Measurements from ENCODE around the gene FGF21. TPM values are rescaled to one million over a fixed set of nuclear protein-coding genes. Genes with fewer than 3 reads are reported as not detected.

The FGF21 gene
- total RNA-seq, 5 donors from 2014 or later (not counting 1 experiment from before 2014, with no cell fraction given) = not detected

- H3K36me3 ChIP-seq (ENCODE audit: control insufficient read depth in 2 of 2, extremely low read depth in 1 of 2, insufficient read depth in 1 of 2, low read length in 1 of 2) = no peaks in the 10 kb centered on the region
- H3K36me3 Mint-ChIP-seq = no peaks in the 10 kb centered on the region
- no peaks in the 10 kb centered on the region for H3K27me3 ChIP-seq (replicated peaks in 1 of 2; ENCODE audit: control insufficient read depth in 2 of 2, extremely low read depth in 1 of 2, insufficient read depth in 2 of 2, low read length in 1 of 2)
- no peak for ATAC-seq (replicated peaks in 1 of 4)
- H3K27me3 Mint-ChIP-seq = no peaks in the 10 kb centered on the region
- H3K4me1 Mint-ChIP-seq = peaks cover 14 to 20% (median 17%) of the 10 kb centered on the region in 3 donors
- H3K9me3 ChIP-seq = no peaks in the 10 kb centered on the region
- H3K4me1 ChIP-seq (ENCODE audit: control insufficient read depth in 1 of 2, extremely low read depth in 1 of 2, insufficient read depth in 2 of 2, low read length in 2 of 2) = peaks cover 5 to 25% of the 10 kb centered on the region in 2 experiments
- ChIA-PET POLR2A (no interaction called here), CTCF (no interaction called here)
- DNase-seq = no peak
- peak within 1 kb of the TSS; percentile 74 to 78 for H3K4me3 ChIP-seq (ENCODE audit: control insufficient read depth in 1 of 2, extremely low read depth in 1 of 2, low read length in 1 of 2)
- H3K4me3 Mint-ChIP-seq = peak within 1 kb of the TSS; percentile 82 to 97 (median 95)
- peak within 1 kb of the TSS; percentile 98 to 100 for H3K27ac Mint-ChIP-seq
- H3K9me3 Mint-ChIP-seq = no peaks in the 10 kb centered on the region
- WGBS (ENCODE audit: insufficient coverage) = 89% methylated on average over 22 of the region's 33 CpGs
- peak within 1 kb of the TSS; percentile 94 for H3K27ac ChIP-seq (ENCODE audit: low read length)
Observed at GRCh38 chr19:48719263-48720171, 35.8 kb upstream of the FGF21 start, which contains the start of gene MAMSTR. MAMSTR (minus strand) TSS chr19:48719725; CDS start chr19:48719031, 694 bp downstream.

DNA sequence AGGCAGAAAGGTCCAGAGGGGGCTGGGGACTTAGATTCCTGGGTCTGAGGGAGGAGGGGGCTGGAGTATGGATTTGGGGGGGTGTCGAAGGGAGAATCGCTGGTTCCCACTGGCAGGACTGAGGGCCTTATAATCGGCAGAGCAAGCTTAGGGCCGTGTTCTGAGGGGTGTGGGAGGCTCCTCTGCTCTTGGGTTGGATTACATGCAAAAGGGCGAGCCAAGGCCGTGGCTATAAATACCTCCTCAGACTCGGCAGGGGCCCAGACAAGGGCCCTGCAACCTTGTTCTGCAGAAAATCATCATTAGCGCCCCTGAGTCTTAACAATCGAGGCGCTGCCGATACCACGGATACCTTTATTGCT, 35.1 kb upstream of the FGF21 start:
- Histone ChIP-seq H3K27me3 (replicated peaks in 1 of 2; ENCODE audit: control insufficient read depth in 2 of 2, extremely low read depth in 1 of 2, insufficient read depth in 2 of 2, low read length in 1 of 2) (no peaks in the 10 kb centered on the region), H3K27ac (ENCODE audit: low read length) (no peak overlapping the region), H3K4me1 (ENCODE audit: control insufficient read depth in 1 of 2, extremely low read depth in 1 of 2, insufficient read depth in 2 of 2, low read length in 2 of 2) (peaks cover 5 to 24% of the 10 kb centered on the region in 2 experiments), H3K36me3 (ENCODE audit: control insufficient read depth in 2 of 2, extremely low read depth in 1 of 2, insufficient read depth in 1 of 2, low read length in 1 of 2) (no peaks in the 10 kb centered on the region), H3K9me3 (no peaks in the 10 kb centered on the region), H3K4me3 (ENCODE audit: control insufficient read depth in 1 of 2, extremely low read depth in 1 of 2, low read length in 1 of 2) (peak overlapping the region; percentile 74 to 78)
- peaks cover 2 to 4% (median 4%) of the 10 kb centered on the region in 3 donors for H3K9me3 Mint-ChIP-seq
- CTCF ChIA-PET = interaction anchor here in 1 of 2 donors (0.9 kb wide), 1 partner anchor 273 kb away, joined by 3 read pairs; the partner anchor contains the start of genes GYS1 and RUVBL2
- peak overlapping the region in 1 of 2 donors; percentile 100 for H3K27ac Mint-ChIP-seq
- peak overlapping the region; percentile 82 to 97 (median 95) for H3K4me3 Mint-ChIP-seq
- peaks cover 17 to 22% (median 17%) of the 10 kb centered on the region in 3 donors for H3K4me1 Mint-ChIP-seq
- H3K36me3 Mint-ChIP-seq = peaks cover 3% of the 10 kb centered on the region
- ATAC-seq (replicated peaks in 1 of 4) (peak in 2 of 4 experiments; percentile 4 to 8), DNase-seq (no peak)
- POLR2A ChIA-PET = no interaction called here
- no peaks in the 10 kb centered on the region for H3K27me3 Mint-ChIP-seq
- 37% methylated on average over 7 of the region's 12 CpGs for WGBS (ENCODE audit: insufficient coverage)

- H3K27me3 Mint-ChIP-seq = no peaks in the 10 kb centered on the region
- ChIA-PET CTCF (interaction anchor here in 1 of 2 donors (0.9 kb wide), 1 partner anchor 273 kb away, joined by 3 read pairs; the partner anchor contains the start of genes GYS1 and RUVBL2), POLR2A (no interaction called here)
- H3K4me3 Mint-ChIP-seq = peak overlapping the region; percentile 82 to 97 (median 95)
- no peaks in the 10 kb centered on the region for H3K9me3 ChIP-seq
- no peaks in the 10 kb centered on the region for H3K36me3 ChIP-seq (ENCODE audit: control insufficient read depth in 2 of 2, extremely low read depth in 1 of 2, insufficient read depth in 1 of 2, low read length in 1 of 2)
- peak overlapping the region; percentile 94 for H3K27ac ChIP-seq (ENCODE audit: low read length)
- peak overlapping the region; percentile 98 to 100 for H3K27ac Mint-ChIP-seq
- peaks cover 2 to 7% (median 7%) of the 10 kb centered on the region in 3 donors for H3K9me3 Mint-ChIP-seq
- peaks cover 8 to 29% of the 10 kb centered on the region in 2 experiments for H3K4me1 ChIP-seq (ENCODE audit: control insufficient read depth in 1 of 2, extremely low read depth in 1 of 2, insufficient read depth in 2 of 2, low read length in 2 of 2)
- peak; percentile 76 to 96 (median 90) for DNase-seq
- H3K27me3 ChIP-seq (replicated peaks in 1 of 2; ENCODE audit: control insufficient read depth in 2 of 2, extremely low read depth in 1 of 2, insufficient read depth in 2 of 2, low read length in 1 of 2) = no peaks in the 10 kb centered on the region
- 5% methylated on average over 34 of the region's 42 CpGs for WGBS (ENCODE audit: insufficient coverage)
- ATAC-seq (replicated peaks in 1 of 4) = peak; percentile 86 to 92 (median 90)
- H3K4me3 ChIP-seq (ENCODE audit: control insufficient read depth in 1 of 2, extremely low read depth in 1 of 2, low read length in 1 of 2) = peak overlapping the region; percentile 74 to 78
- H3K36me3 Mint-ChIP-seq = peaks cover 3% of the 10 kb centered on the region
- peaks cover 21 to 27% (median 22%) of the 10 kb centered on the region in 3 donors for H3K4me1 Mint-ChIP-seq
Observed at GRCh38 chr19:48720613-48721296, 34.6 kb upstream of the FGF21 start.

GRCh38 chr19:48722196-48722708, 33.1 kb upstream of the FGF21 start:
- no peak overlapping the region for H3K4me3 Mint-ChIP-seq
- POLR2A ChIA-PET = no interaction called here

GRCh38 chr19:48724796-48725753, 30.2 kb upstream of the FGF21 start:
- DNase-seq (peak in 13 of 35 experiments; percentile 23 to 78 (median 40)), ATAC-seq (replicated peaks in 1 of 4) (peak; percentile 23 to 59 (median 40))
- Mint-ChIP-seq H3K27ac (peak overlapping the region; percentile 89 to 95), H3K4me3 (peak overlapping the region; percentile 7 to 74 (median 39)), H3K36me3 (peaks cover 9% of the 10 kb centered on the region), H3K27me3 (no peaks in the 10 kb centered on the region), H3K4me1 (peaks cover 31 to 36% (median 33%) of the 10 kb centered on the region in 3 donors), H3K9me3 (peaks cover 7 to 15% (median 15%) of the 10 kb centered on the region in 3 donors)
- Histone ChIP-seq H3K4me1 (ENCODE audit: control insufficient read depth in 1 of 2, extremely low read depth in 1 of 2, insufficient read depth in 2 of 2, low read length in 2 of 2) (peaks cover 14 to 43% of the 10 kb centered on the region in 2 experiments), H3K27ac (ENCODE audit: low read length) (peak overlapping the region; percentile 77), H3K4me3 (ENCODE audit: control insufficient read depth in 1 of 2, extremely low read depth in 1 of 2, low read length in 1 of 2) (no peak overlapping the region), H3K27me3 (replicated peaks in 1 of 2; ENCODE audit: control insufficient read depth in 2 of 2, extremely low read depth in 1 of 2, insufficient read depth in 2 of 2, low read length in 1 of 2) (no peaks in the 10 kb centered on the region), H3K9me3 (peaks cover 3% of the 10 kb centered on the region), H3K36me3 (ENCODE audit: control insufficient read depth in 2 of 2, extremely low read depth in 1 of 2, insufficient read depth in 1 of 2, low read length in 1 of 2) (no peaks in the 10 kb centered on the region)
- ChIA-PET POLR2A (interaction anchor here in 1 of 2 donors (0.6 kb wide), 2 partner anchors 111 to 229 kb away, joined by 3 to 4 read pairs; partner anchors contain the start of gene HSD17B14), CTCF (interaction anchor here in 1 of 2 donors (0.5 kb wide), 1 partner anchor 129 kb away, joined by 7 read pairs; no protein-coding TSS in a partner anchor)
- 60% methylated on average over 6 of the region's 11 CpGs for WGBS (ENCODE audit: insufficient coverage)

More at GRCh38 chr19:48722196-48722708, 33.1 kb upstream of the FGF21 start:
- H3K4me1 Mint-ChIP-seq = peaks cover 31 to 34% (median 33%) of the 10 kb centered on the region in 3 donors
- 98% methylated on average over 7 of the region's 11 CpGs for WGBS (ENCODE audit: insufficient coverage)
- H3K27me3 Mint-ChIP-seq = no peaks in the 10 kb centered on the region
- Histone ChIP-seq H3K36me3 (ENCODE audit: control insufficient read depth in 2 of 2, extremely low read depth in 1 of 2, insufficient read depth in 1 of 2, low read length in 1 of 2) (no peaks in the 10 kb centered on the region), H3K27ac (ENCODE audit: low read length) (no peak overlapping the region), H3K9me3 (peaks cover 3% of the 10 kb centered on the region), H3K27me3 (replicated peaks in 1 of 2; ENCODE audit: control insufficient read depth in 2 of 2, extremely low read depth in 1 of 2, insufficient read depth in 2 of 2, low read length in 1 of 2) (no peaks in the 10 kb centered on the region), H3K4me3 (ENCODE audit: control insufficient read depth in 1 of 2, extremely low read depth in 1 of 2, low read length in 1 of 2) (no peak overlapping the region), H3K4me1 (ENCODE audit: control insufficient read depth in 1 of 2, extremely low read depth in 1 of 2, insufficient read depth in 2 of 2, low read length in 2 of 2) (peaks cover 14 to 43% of the 10 kb centered on the region in 2 experiments)
- CTCF ChIA-PET = no interaction called here
- ATAC-seq (replicated peaks in 1 of 4) (no peak), DNase-seq (no peak)
- no peak overlapping the region for H3K27ac Mint-ChIP-seq
- peaks cover 7 to 15% (median 11%) of the 10 kb centered on the region in 3 donors for H3K9me3 Mint-ChIP-seq
- H3K36me3 Mint-ChIP-seq = peaks cover 9% of the 10 kb centered on the region

Measured in T-cell (primary cell).